ENCODE results near the gene NHSL1.
A peak's percentile ranks its signal among the peaks of the same experiment; 100 is the strongest.

GRCh38 chr6:138428944-138429598, 70.2 kb downstream of the NHSL1 start:
- TF ChIP-seq CTCF (IDR thresholded peaks at IDR 0.05) (peak; percentile 60 to 69 (median 66)), POLR2A (IDR thresholded peaks at IDR 0.05) (no peak)

Measured in right lobe of liver (tissue), 4 donors.